ENCODE results near the gene RNF208. TPM values are rescaled to one million over a fixed set of nuclear protein-coding genes. Genes with fewer than 3 reads are reported as not detected.

The RNF208 gene
- total and polyA plus RNA-seq, 2 experiments from 2014 or later = 1.4 to 5.6 TPM

DNA sequence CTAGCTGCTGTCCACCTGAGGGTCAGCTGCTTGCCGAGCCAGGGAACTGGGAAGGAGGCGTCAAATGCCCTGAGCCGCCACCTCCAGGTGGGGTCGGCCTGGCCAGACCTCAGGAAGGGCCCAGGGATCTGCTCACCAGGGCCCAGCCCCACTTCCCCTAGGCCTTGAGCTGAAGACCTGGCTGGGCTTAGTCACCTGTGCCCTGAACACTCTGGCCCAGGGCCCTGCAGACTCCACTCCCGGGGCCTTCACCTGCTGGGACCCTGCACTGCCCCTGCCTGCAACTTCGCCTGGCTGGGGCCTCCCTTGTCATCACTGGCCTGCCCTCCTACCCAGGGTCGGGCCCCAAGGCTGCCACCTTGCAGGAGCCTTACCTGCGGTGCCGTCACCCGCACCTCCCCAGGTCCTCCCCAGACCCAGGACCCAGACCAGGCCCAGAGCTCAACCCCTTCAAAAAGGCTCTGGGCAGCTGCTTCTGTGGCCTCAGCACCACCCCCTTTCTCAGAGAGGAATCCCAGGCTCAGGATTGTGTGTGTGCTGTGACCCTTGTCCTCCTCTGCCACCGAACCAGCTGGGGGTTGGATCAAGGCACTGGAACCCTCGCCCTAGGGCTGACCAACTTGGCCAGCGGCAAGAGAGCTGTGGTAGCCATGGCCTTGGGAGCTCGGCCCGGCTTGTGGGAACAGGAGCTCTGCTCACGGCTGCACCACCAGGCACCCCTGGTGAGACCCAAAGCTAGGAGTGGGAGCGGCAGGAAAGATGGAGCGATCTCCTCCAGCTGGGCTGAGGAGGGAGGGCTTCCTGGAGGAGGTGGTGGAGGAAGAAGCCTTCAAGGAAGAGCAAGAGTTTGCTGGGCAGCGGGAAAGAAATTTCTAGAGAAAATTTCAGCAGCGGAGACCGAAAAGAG, 31.9 kb upstream of the RNF208 start:
- peaks cover 13% of the 10 kb centered on the region; the same call in 1 of the 2 replicates for H3K4me1 ChIP-seq (ENCODE audit: insufficient read depth)
- H3K9me3 Mint-ChIP-seq = no peaks in the 10 kb centered on the region
- no peaks in the 10 kb centered on the region for H3K9me2 ChIP-seq (ENCODE audit: insufficient read depth)
- peaks cover 8% of the 10 kb centered on the region for H3F3A ChIP-seq (replicated peaks; ENCODE audit: low read depth)
- ATAC-seq (peak; percentile 8), DNase-seq (ENCODE audit: low spot score) (peak; percentile 36)
- peaks cover 6% of the 10 kb centered on the region for H3K36me3 ChIP-seq (ENCODE audit: insufficient read depth)
- H3K27me3 Mint-ChIP-seq (ENCODE audit: insufficient read depth, low read depth, poor library complexity) = peaks cover 21% of the 10 kb centered on the region
- peak overlapping the region; percentile 28; the same call in 1 of the 2 replicates for H3K27ac Mint-ChIP-seq
- H3K4me3 Mint-ChIP-seq = peak overlapping the region; percentile 85
- H3K27me3 ChIP-seq (ENCODE audit: insufficient read depth) = peaks cover 4% of the 10 kb centered on the region; the same call in 1 of the 2 replicates
- H3K36me3 Mint-ChIP-seq (ENCODE audit: low read depth) = peaks cover 15% of the 10 kb centered on the region; the same call in 2 of the 3 replicates
- TF ChIP-seq CTCF (conservative IDR thresholded peaks at IDR 0.05; ENCODE audit: low read depth in 2 of 2) (no peak), CREB1 (CRISPR knock-in tag; IDR thresholded peaks at IDR 0.05; ENCODE audit: low read depth) (no peak), ZNF462 (CRISPR knock-in tag; IDR thresholded peaks at IDR 0.05) (no peak), STAT1 (IDR thresholded peaks at IDR 0.05; ENCODE audit: unreplicated experiment) (no peak), ZNF331 (CRISPR knock-in tag; IDR thresholded peaks at IDR 0.05; ENCODE audit: low read depth) (no peak), REST (IDR thresholded peaks at IDR 0.05; ENCODE audit: unreplicated experiment) (no peak), NANOG (IDR thresholded peaks at IDR 0.05; ENCODE audit: borderline replicate concordance) (no peak), EZH2phosphoT487 (IDR thresholded peaks at IDR 0.05; ENCODE audit: unreplicated experiment) (no peak), POLR2AphosphoS5 (IDR thresholded peaks at IDR 0.05; ENCODE audit: low read depth) (no peak), ZNF114 (CRISPR knock-in tag; IDR thresholded peaks at IDR 0.05) (no peak), EZH2 (IDR thresholded peaks at IDR 0.05; ENCODE audit: low read depth, unreplicated experiment) (no peak), JUNB (IDR thresholded peaks at IDR 0.05; ENCODE audit: unreplicated experiment) (no peak)
- TF ChIP-seq, protein P1, sequence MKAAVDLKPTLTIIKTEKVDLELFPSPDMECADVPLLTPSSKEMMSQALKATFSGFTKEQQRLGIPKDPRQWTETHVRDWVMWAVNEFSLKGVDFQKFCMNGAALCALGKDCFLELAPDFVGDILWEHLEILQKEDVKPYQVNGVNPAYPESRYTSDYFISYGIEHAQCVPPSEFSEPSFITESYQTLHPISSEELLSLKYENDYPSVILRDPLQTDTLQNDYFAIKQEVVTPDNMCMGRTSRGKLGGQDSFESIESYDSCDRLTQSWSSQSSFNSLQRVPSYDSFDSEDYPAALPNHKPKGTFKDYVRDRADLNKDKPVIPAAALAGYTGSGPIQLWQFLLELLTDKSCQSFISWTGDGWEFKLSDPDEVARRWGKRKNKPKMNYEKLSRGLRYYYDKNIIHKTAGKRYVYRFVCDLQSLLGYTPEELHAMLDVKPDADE (IDR thresholded peaks at IDR 0.05) = no peak
- H3K4me1 Mint-ChIP-seq = peaks cover 11% of the 10 kb centered on the region
- no peak overlapping the region for H3K27ac ChIP-seq (ENCODE audit: low read depth)
- peaks cover 24% of the 10 kb centered on the region for H3K79me2 ChIP-seq (replicated peaks; ENCODE audit: insufficient read depth)
- peak overlapping the region; percentile 98 for H3K4me2 ChIP-seq
- no peaks in the 10 kb centered on the region; the same call in 1 of the 2 replicates for H4K20me1 ChIP-seq (replicated peaks; ENCODE audit: insufficient read depth)
- H2AFZ ChIP-seq = no peak overlapping the region
- peak overlapping the region; percentile 96 for H3K4me3 ChIP-seq

Measured in GM23338 (cell line).